ENCODE data around the gene FOXA3.

FOXA3 gene

GRCh38 chr19:45874620-45874966 lies 10.5 kb downstream of the FOXA3 start:
- TF ChIP-seq SNAI2 (CRISPR knock-in tag; IDR thresholded peaks at IDR 0.05) (no peak), ZNF8 (CRISPR knock-in tag; IDR thresholded peaks at IDR 0.05) (no peak), TCF4 (CRISPR knock-in tag; IDR thresholded peaks at IDR 0.05; ENCODE audit: borderline replicate concordance) (no peak), ZNF70 (CRISPR knock-in tag; IDR thresholded peaks at IDR 0.05) (no peak), ZFP3 (CRISPR knock-in tag; IDR thresholded peaks at IDR 0.05) (no peak), RARB (CRISPR knock-in tag; IDR thresholded peaks at IDR 0.05) (no peak), GLIS3 (CRISPR knock-in tag; IDR thresholded peaks at IDR 0.05) (no peak), CSRNP3 (CRISPR knock-in tag; IDR thresholded peaks at IDR 0.05) (no peak), PPARA (CRISPR knock-in tag; IDR thresholded peaks at IDR 0.05; ENCODE audit: borderline replicate concordance) (no peak), ZFP30 (CRISPR knock-in tag; IDR thresholded peaks at IDR 0.05) (no peak), POU6F1 (CRISPR knock-in tag; IDR thresholded peaks at IDR 0.05; ENCODE audit: borderline replicate concordance, low read depth) (no peak), TSHZ2 (CRISPR knock-in tag; IDR thresholded peaks at IDR 0.05) (no peak), ZNF565 (CRISPR knock-in tag; conservative IDR thresholded peaks at IDR 0.05; ENCODE audit: low read depth) (no peak), CREB5 (CRISPR knock-in tag; IDR thresholded peaks at IDR 0.05; ENCODE audit: low read depth) (no peak), BACH2 (CRISPR knock-in tag; IDR thresholded peaks at IDR 0.05; ENCODE audit: borderline replicate concordance) (no peak), ZC3H10 (CRISPR knock-in tag; IDR thresholded peaks at IDR 0.05) (no peak), TOX (CRISPR knock-in tag; IDR thresholded peaks at IDR 0.05; ENCODE audit: borderline replicate concordance) (no peak)
- no peak for ATAC-seq

- ATAC-seq = no peak; the same call in 2 of the 3 replicates
- no peak for TF ChIP-seq TSHZ2 (CRISPR knock-in tag; IDR thresholded peaks at IDR 0.05)
- TF ChIP-seq SNAI2 (CRISPR knock-in tag; IDR thresholded peaks at IDR 0.05) = no peak
- TF ChIP-seq BACH2 (CRISPR knock-in tag; IDR thresholded peaks at IDR 0.05; ENCODE audit: borderline replicate concordance) = no peak
Measured at GRCh38 chr19:45876161-45876410, 12.0 kb downstream of the FOXA3 start.

GRCh38 chr19:45876411-45877197 lies 12.5 kb downstream of the FOXA3 start:
- no peak for ATAC-seq
- TF ChIP-seq ZFP30 (CRISPR knock-in tag; IDR thresholded peaks at IDR 0.05) (no peak), CREB5 (CRISPR knock-in tag; IDR thresholded peaks at IDR 0.05; ENCODE audit: low read depth) (no peak), ZNF565 (CRISPR knock-in tag; conservative IDR thresholded peaks at IDR 0.05; ENCODE audit: low read depth) (no peak), RARB (CRISPR knock-in tag; IDR thresholded peaks at IDR 0.05) (no peak), ESRRG (CRISPR knock-in tag; IDR thresholded peaks at IDR 0.05) (no peak), SNAI2 (CRISPR knock-in tag; IDR thresholded peaks at IDR 0.05) (no peak), GLIS3 (CRISPR knock-in tag; IDR thresholded peaks at IDR 0.05) (no peak), PPARA (CRISPR knock-in tag; IDR thresholded peaks at IDR 0.05; ENCODE audit: borderline replicate concordance) (no peak), ZFP3 (CRISPR knock-in tag; IDR thresholded peaks at IDR 0.05) (no peak), ISL1 (CRISPR knock-in tag; IDR thresholded peaks at IDR 0.05) (no peak), CSDC2 (CRISPR knock-in tag; IDR thresholded peaks at IDR 0.05) (no peak), POU6F1 (CRISPR knock-in tag; IDR thresholded peaks at IDR 0.05; ENCODE audit: borderline replicate concordance, low read depth) (no peak), TOX (CRISPR knock-in tag; IDR thresholded peaks at IDR 0.05; ENCODE audit: borderline replicate concordance) (no peak)
